Measurements from ENCODE around the gene GTPBP2. TPM values are rescaled to one million over a fixed set of nuclear protein-coding genes. Genes with fewer than 3 reads are reported as not detected.
"Not testable (repeated sequence)": the region's sequence is repeated elsewhere in the genome, so short reads cannot be mapped to it uniquely, and the experiment has no call there.

The GTPBP2 gene
- total and polyA plus RNA-seq, 2 of the 4 experiments (the other 2 are of a cell fraction), result 38.4 to 86.6 TPM

DNA sequence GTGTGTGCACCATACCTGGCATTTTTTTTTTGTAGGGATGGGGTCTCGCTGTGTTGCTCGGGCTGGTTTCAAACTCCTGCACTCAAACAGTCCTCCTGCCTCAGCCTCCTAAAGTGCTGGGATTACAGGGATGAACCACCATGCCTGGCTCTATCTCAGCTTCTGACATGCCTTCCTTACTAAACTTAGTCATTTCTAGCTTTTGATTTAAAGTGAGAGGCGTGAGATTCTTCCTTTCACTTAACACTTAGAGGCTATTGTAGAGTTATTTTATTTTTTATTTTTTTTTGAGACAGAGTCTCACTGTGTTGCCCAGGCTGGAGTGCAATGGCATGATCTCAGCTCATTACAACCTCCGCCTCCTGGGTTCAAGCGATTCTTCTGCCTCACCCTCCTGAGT lies 33.9 kb upstream of the GTPBP2 start:
- H3K27ac ChIP-seq (ENCODE audit: insufficient read depth, low read length); H2BK5ac ChIP-seq (ENCODE audit: low read depth, low read length, poor library complexity, severe bottlenecking); H2BK20ac ChIP-seq (ENCODE audit: low read depth, low read length); H3K27me3 ChIP-seq (ENCODE audit: control insufficient read depth, insufficient read depth, low read length); H3K9ac ChIP-seq (ENCODE audit: low read depth, low read length); BruUV-seq (replicated peaks); H4K8ac ChIP-seq (ENCODE audit: low read depth in 2 of 2, low read length in 2 of 2); H2BK120ac ChIP-seq (ENCODE audit: low read depth, low read length); H2BK15ac ChIP-seq (ENCODE audit: low read depth, low read length); H3K4ac ChIP-seq (ENCODE audit: low read depth, low read length); in situ Hi-C loops (cut with MboI; ENCODE audit: low sequenced_read_pairs); H3K14ac ChIP-seq (replicated peaks; ENCODE audit: low read depth, low read length); DNase-seq; POLR2A ChIA-PET (ENCODE audit: unreplicated experiment); H3K4me3 ChIP-seq (ENCODE audit: insufficient read depth, low read depth, low read length); H4K91ac ChIP-seq (ENCODE audit: insufficient read depth, low read depth, low read length); H4K20me1 ChIP-seq (ENCODE audit: insufficient read depth, low read length); H2AK9ac ChIP-seq (replicated peaks; ENCODE audit: low read depth, low read length, poor library complexity); H3K18ac ChIP-seq (ENCODE audit: low read depth, low read length); H3K79me1 ChIP-seq (ENCODE audit: low read depth in 1 of 2, low read length in 2 of 2); CTCF ChIA-PET; H3K23ac ChIP-seq (ENCODE audit: low read depth, low read length); H2AFZ ChIP-seq (replicated peaks; ENCODE audit: low read length, poor library complexity); H3K4me1 ChIP-seq (ENCODE audit: control insufficient read depth, insufficient read depth, low read length); H3K4me2 ChIP-seq (ENCODE audit: low read depth, low read length); ATAC-seq (ENCODE audit: low read depth); H3K9me1 ChIP-seq (ENCODE audit: insufficient read depth, low read length); H3K36me3 ChIP-seq (ENCODE audit: control insufficient read depth, insufficient read depth, low read length); H3K9me3 ChIP-seq (ENCODE audit: control insufficient read depth, insufficient read depth, low read length); H2AK5ac ChIP-seq (ENCODE audit: low read depth, low read length); H3K56ac ChIP-seq (ENCODE audit: extremely low read depth, insufficient read depth, low read length); dilution Hi-C loops (cut with HindIII; ENCODE audit: low sequenced_read_pairs, unreplicated experiment); H4K5ac ChIP-seq (ENCODE audit: low read depth, low read length): not testable (repeated sequence)
- WGBS, 2 experiments (ENCODE audit: extremely low coverage in 2 of 2, insufficient read length in 1 of 2), result no CpG with 5 or more reads among the region's 5 CpGs
- intact Hi-C loops (cut with micrococcal nuclease), result loop anchor here (10.0 kb wide), 1 partner anchor 292 kb away; no protein-coding TSS in a partner anchor

All from IMR-90 (cell line).